OCI-LY3 (cell line): ENCODE measurements around the gene KRTAP3-1.

Source experiments
- H2AFZ ChIP-seq: fragments of 200-600, 300-600 bp; shearing (Covaris generic); 2 replicates; pipeline ENCODE4 v1.6.0; 2014; ENCODE audit warnings: antibody characterized with exemption, low read depth, low read length
- H3K27ac ChIP-seq: fragments of 200-600, 300-600 bp; sonication (generic); 2 replicates; pipeline ENCODE4 v1.5.1; 2014; ENCODE audit warnings: mild to moderate bottlenecking, low read length, moderate library complexity, mixed read lengths
- H3K27me3 ChIP-seq: fragments of 200-600, 300-600 bp; sonication (generic); 2 replicates; pipeline ENCODE4 v1.6.1; 2014; ENCODE audit warnings: low read depth, low read length, mixed read lengths
- H3K36me3 ChIP-seq: fragments of 200-600, 300-600 bp; sonication (generic); replicated peaks from 2 replicates; pipeline ENCODE3; 2014; ENCODE audit warnings: low read depth, low read length, mixed read lengths
- H3K4me1 ChIP-seq: fragments of 300-600, 200-600 bp; sonication (generic); 2 replicates; pipeline ENCODE4 v1.6.1; 2014; ENCODE audit warnings: low read length, mixed read lengths
- H3K4me2 ChIP-seq: fragments of 200-600, 300-600 bp; sonication (generic); 2 replicates; pipeline ENCODE4 v1.6.1; 2014; ENCODE audit warnings: low read length, mixed read lengths
- H3K4me3 ChIP-seq: fragments of 300-600, 200-600 bp; sonication (generic); 2 replicates; pipeline ENCODE4 v1.5.1; 2014; ENCODE audit warnings: antibody characterized with exemption, mild to moderate bottlenecking, low read length, moderate library complexity
- H3K79me2 ChIP-seq: fragments of 300-600, 200-600 bp; shearing (Covaris generic); 2 replicates; pipeline ENCODE4 v1.6.1; 2014; ENCODE audit warnings: mild to moderate bottlenecking, low read length, mixed read lengths
- H3K9ac ChIP-seq: fragments of 300-600, 200-600 bp; shearing (Covaris generic); 2 replicates; pipeline ENCODE4 v1.6.0; 2014; ENCODE audit warnings: mild to moderate bottlenecking, low read length, moderate library complexity
- H3K9me3 ChIP-seq: fragments of 200-600, 300-600 bp; shearing (Covaris generic); 2 replicates; pipeline ENCODE4 v1.6.1; 2014; ENCODE audit warnings: low read length, mixed read lengths; ENCODE audit not compliant: insufficient read depth
- H4K20me1 ChIP-seq: fragments of 200-600, 300-600 bp; sonication (generic); 2 replicates; pipeline ENCODE4 v1.6.1; 2016; ENCODE audit warnings: low read length, mixed read lengths; ENCODE audit not compliant: insufficient read depth
- EZH2phosphoT487 ChIP-seq: fragments of 200-600 bp; shearing (Covaris generic); IDR thresholded peaks from 2 replicates; pipeline ENCODE4 v1.6.1; 2018; ENCODE audit warnings: antibody characterized with exemption, mixed run types, low read depth
- TF ChIP-seq, protein P1 (sequence below): fragments of 200-600, 300-600 bp; sonication (generic); IDR thresholded peaks from 2 replicates; pipeline ENCODE4 v1.5.1; 2014; ENCODE audit warnings: antibody characterized with exemption, low read length, low read depth

The KRTAP3-1 gene

DNA sequence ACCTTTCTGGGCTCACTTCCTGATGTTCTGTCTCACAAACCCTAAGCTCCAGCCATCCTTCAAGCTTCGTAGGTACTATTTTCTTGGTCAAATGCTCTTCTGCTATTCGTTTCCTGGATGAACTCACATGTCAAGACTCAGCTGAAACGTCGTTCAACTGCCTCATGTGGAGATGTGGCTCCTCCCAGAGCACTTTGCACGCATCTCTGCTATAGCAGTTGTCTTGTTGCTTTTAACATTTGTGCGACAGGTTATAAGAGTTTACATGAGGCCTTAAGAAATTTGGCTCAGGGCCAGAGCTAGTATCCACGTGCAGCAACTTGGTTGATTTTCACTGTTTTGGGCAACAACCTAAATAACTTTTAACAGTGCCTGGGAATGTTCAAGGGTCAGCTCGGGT is 22.0 kb downstream of the KRTAP3-1 start:
- Histone ChIP-seq H3K27me3 (peaks cover 20% of the 10 kb centered on the region), H3K4me2 (no peak overlapping the region), H2AFZ (no peak overlapping the region), H4K20me1 (no peaks in the 10 kb centered on the region), H3K36me3 (no peaks in the 10 kb centered on the region), H3K79me2 (no peaks in the 10 kb centered on the region), H3K9ac (no peak overlapping the region), H3K4me1 (no peaks in the 10 kb centered on the region), H3K4me3 (no peak overlapping the region), H3K27ac (no peak overlapping the region), H3K9me3 (no peaks in the 10 kb centered on the region)
- TF ChIP-seq, protein P1, sequence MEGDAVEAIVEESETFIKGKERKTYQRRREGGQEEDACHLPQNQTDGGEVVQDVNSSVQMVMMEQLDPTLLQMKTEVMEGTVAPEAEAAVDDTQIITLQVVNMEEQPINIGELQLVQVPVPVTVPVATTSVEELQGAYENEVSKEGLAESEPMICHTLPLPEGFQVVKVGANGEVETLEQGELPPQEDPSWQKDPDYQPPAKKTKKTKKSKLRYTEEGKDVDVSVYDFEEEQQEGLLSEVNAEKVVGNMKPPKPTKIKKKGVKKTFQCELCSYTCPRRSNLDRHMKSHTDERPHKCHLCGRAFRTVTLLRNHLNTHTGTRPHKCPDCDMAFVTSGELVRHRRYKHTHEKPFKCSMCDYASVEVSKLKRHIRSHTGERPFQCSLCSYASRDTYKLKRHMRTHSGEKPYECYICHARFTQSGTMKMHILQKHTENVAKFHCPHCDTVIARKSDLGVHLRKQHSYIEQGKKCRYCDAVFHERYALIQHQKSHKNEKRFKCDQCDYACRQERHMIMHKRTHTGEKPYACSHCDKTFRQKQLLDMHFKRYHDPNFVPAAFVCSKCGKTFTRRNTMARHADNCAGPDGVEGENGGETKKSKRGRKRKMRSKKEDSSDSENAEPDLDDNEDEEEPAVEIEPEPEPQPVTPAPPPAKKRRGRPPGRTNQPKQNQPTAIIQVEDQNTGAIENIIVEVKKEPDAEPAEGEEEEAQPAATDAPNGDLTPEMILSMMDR: no peak
- TF ChIP-seq EZH2phosphoT487: no peak

GRCh38 chr17:40984226-40984625 is 24.7 kb downstream of the KRTAP3-1 start, which contains the start of gene KRT40:
Gene KRT40, minus strand, starts transcription at chr17:40984326. Its CDS starts 53 bp downstream, at chr17:40984273.
- H3K27me3 ChIP-seq: peaks cover 20% of the 10 kb centered on the region
- H3K4me2 ChIP-seq: no peak within 1 kb of the TSS
- H3K9ac ChIP-seq: no peak within 1 kb of the TSS
- H4K20me1 ChIP-seq: no peaks in the 10 kb centered on the region
- no peaks in the 10 kb centered on the region for H3K9me3 ChIP-seq
- H2AFZ ChIP-seq: no peak within 1 kb of the TSS
- H3K36me3 ChIP-seq: no peaks in the 10 kb centered on the region
- H3K27ac ChIP-seq: no peak within 1 kb of the TSS
- H3K4me1 ChIP-seq: no peaks in the 10 kb centered on the region
- no peak for TF ChIP-seq EZH2phosphoT487
- TF ChIP-seq, protein P1: no peak
- H3K79me2 ChIP-seq: no peaks in the 10 kb centered on the region
- no peak within 1 kb of the TSS for H3K4me3 ChIP-seq

- TF ChIP-seq, protein P1: no peak
- no peak for TF ChIP-seq EZH2phosphoT487
- no peak overlapping the region for H3K4me2 ChIP-seq
- no peak overlapping the region for H3K27ac ChIP-seq
- H3K4me3 ChIP-seq: no peak overlapping the region
- H3K36me3 ChIP-seq: no peaks in the 10 kb centered on the region
- no peak overlapping the region for H3K9ac ChIP-seq
- no peaks in the 10 kb centered on the region for H3K9me3 ChIP-seq
- no peaks in the 10 kb centered on the region for H3K79me2 ChIP-seq
- no peaks in the 10 kb centered on the region for H4K20me1 ChIP-seq
- H3K27me3 ChIP-seq: peaks cover 23% of the 10 kb centered on the region
- H2AFZ ChIP-seq: no peak overlapping the region
- H3K4me1 ChIP-seq: no peaks in the 10 kb centered on the region
These were observed 27.8 kb downstream of the KRTAP3-1 start for GRCh38 chr17:40981115-40981514.

DNA sequence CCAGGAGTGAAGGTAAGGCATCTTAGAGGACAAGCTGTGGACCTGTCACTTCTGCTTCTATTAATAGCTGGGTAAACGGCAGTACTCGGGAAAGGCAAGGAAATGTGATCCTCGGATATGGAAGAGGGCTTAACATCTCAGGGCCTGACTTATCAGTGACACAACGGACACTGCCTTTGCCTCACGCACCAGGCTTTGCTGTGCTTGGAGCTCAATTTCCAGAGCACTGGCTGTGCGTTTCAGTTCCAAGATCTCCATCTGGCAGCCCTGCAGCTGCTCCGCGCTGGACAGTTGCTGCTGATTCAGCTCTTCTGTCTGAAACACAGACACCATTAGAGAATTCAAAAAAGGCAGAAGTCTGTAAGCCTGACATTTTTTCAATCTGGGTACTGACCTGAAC is 28.3 kb downstream of the KRTAP3-1 start:
- H3K4me2 ChIP-seq: no peak overlapping the region
- no peaks in the 10 kb centered on the region for H3K9me3 ChIP-seq
- H3K9ac ChIP-seq: no peak overlapping the region
- no peaks in the 10 kb centered on the region for H3K4me1 ChIP-seq
- H3K36me3 ChIP-seq: no peaks in the 10 kb centered on the region
- no peaks in the 10 kb centered on the region for H4K20me1 ChIP-seq
- H3K79me2 ChIP-seq: no peaks in the 10 kb centered on the region
- H2AFZ ChIP-seq: no peak overlapping the region
- no peak overlapping the region for H3K27ac ChIP-seq
- no peak for TF ChIP-seq EZH2phosphoT487
- TF ChIP-seq, protein P1: no peak
- H3K4me3 ChIP-seq: no peak overlapping the region
- peaks cover 18% of the 10 kb centered on the region for H3K27me3 ChIP-seq
